Liver (tissue), 3 donors: ENCODE results near the gene DNM3.

Experiments used
- FOXA1 ChIP-seq: IDR thresholded peaks from 2 replicates; pipeline ENCODE4 v1.6.1; 2016; ENCODE audit warnings: antibody characterized with exemption
- NR2F2 ChIP-seq: IDR thresholded peaks from 2 replicates; pipeline ENCODE4 v1.6.1; 2016; ENCODE audit warnings: antibody characterized with exemption
- RAD21 ChIP-seq, 2 donors: IDR thresholded peaks; 2 replicates each; pipeline ENCODE4 v1.6.1; 2016; ENCODE audit warnings: antibody characterized with exemption in 2 of 2, mild to moderate bottlenecking in 2 of 2
- RXRA ChIP-seq, 2 donors: IDR thresholded peaks; 2 replicates each; pipeline ENCODE4 v1.6.1; 2017 to 2018; ENCODE audit warnings: antibody characterized with exemption in 2 of 2, mild to moderate bottlenecking in 1 of 2
- TAF1 ChIP-seq: conservative IDR thresholded peaks from 2 replicates; pipeline ENCODE4 v1.6.1; 2016; ENCODE audit warnings: antibody characterized with exemption, mild to moderate bottlenecking
- TF ChIP-seq, protein P1 (sequence below): fragments of 150-350 bp; IDR thresholded peaks from 2 replicates; pipeline ENCODE4 v1.5.1; 2017; ENCODE audit warnings: improper control_type of control experiment, low read depth, low read length; ENCODE audit not compliant: missing input control
- TF ChIP-seq, protein P2 (sequence below): IDR thresholded peaks from 2 replicates; pipeline ENCODE4 v1.6.1; 2016; ENCODE audit warnings: antibody characterized with exemption, mild to moderate bottlenecking
- TF ChIP-seq, protein P3 (sequence below): IDR thresholded peaks from 2 replicates; pipeline ENCODE4 v1.6.1; 2016; ENCODE audit warnings: antibody characterized with exemption
- donor health status: healthy.
- donor health status: healthy.

DNA sequence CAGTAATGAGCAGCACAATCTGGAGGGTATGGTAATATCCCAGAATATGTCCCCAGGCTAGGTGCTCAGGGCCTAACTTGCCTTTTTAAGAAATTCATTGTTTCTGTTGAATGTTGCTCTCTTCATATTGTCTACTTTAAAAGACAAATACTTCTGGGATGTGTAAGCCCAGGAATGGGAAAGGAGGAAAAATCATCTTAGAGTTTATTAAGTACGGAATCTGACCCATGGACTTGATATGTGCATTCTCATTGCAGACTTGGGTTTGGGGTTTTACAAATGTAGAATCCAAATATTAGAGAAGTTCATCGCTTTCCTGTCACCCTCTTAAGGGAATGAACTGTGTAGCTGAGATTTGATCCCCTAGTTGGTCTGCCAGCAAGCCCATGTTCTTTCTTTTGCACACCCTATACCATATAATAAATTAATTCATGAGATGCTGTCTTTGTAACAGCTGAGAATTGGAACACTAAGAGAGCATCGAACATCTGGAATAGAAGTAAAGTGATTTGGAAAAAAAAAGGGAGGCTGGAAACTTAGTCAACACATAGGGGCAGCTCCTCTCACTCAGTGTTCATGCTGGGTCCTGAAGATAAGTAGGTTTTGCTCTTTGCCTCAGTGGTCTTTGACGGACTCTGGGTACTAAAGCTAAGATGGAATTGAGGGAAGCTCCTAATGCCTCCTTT lies 343.4 kb downstream of the DNM3 start:
- TF ChIP-seq, protein P1, sequence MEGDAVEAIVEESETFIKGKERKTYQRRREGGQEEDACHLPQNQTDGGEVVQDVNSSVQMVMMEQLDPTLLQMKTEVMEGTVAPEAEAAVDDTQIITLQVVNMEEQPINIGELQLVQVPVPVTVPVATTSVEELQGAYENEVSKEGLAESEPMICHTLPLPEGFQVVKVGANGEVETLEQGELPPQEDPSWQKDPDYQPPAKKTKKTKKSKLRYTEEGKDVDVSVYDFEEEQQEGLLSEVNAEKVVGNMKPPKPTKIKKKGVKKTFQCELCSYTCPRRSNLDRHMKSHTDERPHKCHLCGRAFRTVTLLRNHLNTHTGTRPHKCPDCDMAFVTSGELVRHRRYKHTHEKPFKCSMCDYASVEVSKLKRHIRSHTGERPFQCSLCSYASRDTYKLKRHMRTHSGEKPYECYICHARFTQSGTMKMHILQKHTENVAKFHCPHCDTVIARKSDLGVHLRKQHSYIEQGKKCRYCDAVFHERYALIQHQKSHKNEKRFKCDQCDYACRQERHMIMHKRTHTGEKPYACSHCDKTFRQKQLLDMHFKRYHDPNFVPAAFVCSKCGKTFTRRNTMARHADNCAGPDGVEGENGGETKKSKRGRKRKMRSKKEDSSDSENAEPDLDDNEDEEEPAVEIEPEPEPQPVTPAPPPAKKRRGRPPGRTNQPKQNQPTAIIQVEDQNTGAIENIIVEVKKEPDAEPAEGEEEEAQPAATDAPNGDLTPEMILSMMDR, result no peak
- TF ChIP-seq RAD21 (IDR thresholded peaks at IDR 0.05), result no peak
- TF ChIP-seq, protein P2, sequence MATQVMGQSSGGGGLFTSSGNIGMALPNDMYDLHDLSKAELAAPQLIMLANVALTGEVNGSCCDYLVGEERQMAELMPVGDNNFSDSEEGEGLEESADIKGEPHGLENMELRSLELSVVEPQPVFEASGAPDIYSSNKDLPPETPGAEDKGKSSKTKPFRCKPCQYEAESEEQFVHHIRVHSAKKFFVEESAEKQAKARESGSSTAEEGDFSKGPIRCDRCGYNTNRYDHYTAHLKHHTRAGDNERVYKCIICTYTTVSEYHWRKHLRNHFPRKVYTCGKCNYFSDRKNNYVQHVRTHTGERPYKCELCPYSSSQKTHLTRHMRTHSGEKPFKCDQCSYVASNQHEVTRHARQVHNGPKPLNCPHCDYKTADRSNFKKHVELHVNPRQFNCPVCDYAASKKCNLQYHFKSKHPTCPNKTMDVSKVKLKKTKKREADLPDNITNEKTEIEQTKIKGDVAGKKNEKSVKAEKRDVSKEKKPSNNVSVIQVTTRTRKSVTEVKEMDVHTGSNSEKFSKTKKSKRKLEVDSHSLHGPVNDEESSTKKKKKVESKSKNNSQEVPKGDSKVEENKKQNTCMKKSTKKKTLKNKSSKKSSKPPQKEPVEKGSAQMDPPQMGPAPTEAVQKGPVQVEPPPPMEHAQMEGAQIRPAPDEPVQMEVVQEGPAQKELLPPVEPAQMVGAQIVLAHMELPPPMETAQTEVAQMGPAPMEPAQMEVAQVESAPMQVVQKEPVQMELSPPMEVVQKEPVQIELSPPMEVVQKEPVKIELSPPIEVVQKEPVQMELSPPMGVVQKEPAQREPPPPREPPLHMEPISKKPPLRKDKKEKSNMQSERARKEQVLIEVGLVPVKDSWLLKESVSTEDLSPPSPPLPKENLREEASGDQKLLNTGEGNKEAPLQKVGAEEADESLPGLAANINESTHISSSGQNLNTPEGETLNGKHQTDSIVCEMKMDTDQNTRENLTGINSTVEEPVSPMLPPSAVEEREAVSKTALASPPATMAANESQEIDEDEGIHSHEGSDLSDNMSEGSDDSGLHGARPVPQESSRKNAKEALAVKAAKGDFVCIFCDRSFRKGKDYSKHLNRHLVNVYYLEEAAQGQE, result no peak
- no peak for TF ChIP-seq FOXA1
- no peak for TF ChIP-seq TAF1
- no peak for TF ChIP-seq RXRA (IDR thresholded peaks at IDR 0.05)
- TF ChIP-seq NR2F2, result no peak
- TF ChIP-seq, protein P3, sequence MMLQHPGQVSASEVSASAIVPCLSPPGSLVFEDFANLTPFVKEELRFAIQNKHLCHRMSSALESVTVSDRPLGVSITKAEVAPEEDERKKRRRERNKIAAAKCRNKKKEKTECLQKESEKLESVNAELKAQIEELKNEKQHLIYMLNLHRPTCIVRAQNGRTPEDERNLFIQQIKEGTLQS, result no peak
